ENCODE data around the gene FHIP2A. TPM values are rescaled to one million over a fixed set of nuclear protein-coding genes. Genes with fewer than 3 reads are reported as not detected.

Gene FHIP2A
- total and polyA plus RNA-seq, 2 of the 4 experiments (the other 2 are of a cell fraction) = 10.7 to 16.5 TPM

DNA sequence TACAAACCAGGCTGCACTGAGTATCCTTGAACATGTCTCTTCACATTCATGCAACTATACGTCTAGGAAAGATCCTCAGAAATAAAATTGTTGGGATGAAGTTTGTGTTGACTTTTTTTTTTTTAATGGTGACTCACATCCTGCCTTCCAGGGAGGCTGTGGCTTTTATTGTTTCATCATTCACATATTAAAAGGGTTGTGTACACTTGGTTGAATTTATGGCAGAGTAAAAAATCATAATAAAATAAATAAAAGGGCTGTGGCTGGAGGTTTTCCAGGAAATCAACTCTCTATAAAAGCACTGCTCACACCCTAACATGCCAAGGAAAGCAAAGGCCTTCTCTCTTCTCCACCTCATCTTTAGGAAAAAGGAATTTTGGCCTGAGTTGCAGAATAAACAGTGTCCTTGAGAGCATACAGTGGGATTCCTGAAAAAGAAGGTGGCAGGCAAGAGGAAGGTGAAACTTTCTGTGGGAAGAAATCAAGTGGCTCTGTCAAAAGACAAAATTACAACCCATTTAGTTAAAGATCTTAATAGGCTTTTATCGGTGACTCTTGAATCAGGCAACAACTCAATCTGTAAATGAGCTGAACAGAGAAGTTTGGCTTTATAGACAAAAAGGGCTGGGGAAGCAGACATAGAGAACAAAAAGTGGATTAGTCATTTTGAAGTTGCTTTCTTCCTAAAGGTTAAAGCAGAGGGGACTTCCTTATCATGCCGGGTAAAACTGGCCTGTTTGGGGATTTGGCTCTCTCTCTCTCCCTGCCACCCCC lies 41.6 kb upstream of the FHIP2A start:
- ATAC-seq (ENCODE audit: low read depth) = peak; percentile 83
- peak overlapping the region; percentile 48; the same call in 1 of the 2 replicates for H3K4me2 ChIP-seq (ENCODE audit: low read depth, low read length)
- H3K4me3 ChIP-seq (ENCODE audit: insufficient read depth, low read depth, low read length) = no peak overlapping the region
- H3K27ac ChIP-seq (ENCODE audit: insufficient read depth, low read length) = no peak overlapping the region
- 0 out of 2 replicates have a peak overlapping the region, but pooled peaks have one; percentile 54 for H3K23ac ChIP-seq (ENCODE audit: low read depth, low read length)
- H4K5ac ChIP-seq (ENCODE audit: low read depth, low read length) = 0 out of 2 replicates have a peak overlapping the region, but pooled peaks have one; percentile 11
- POLR2A ChIA-PET (ENCODE audit: unreplicated experiment) = no interaction called here
- peak overlapping the region; percentile 46 for H3K18ac ChIP-seq (ENCODE audit: low read depth, low read length)
- H3K36me3 ChIP-seq (ENCODE audit: control insufficient read depth, insufficient read depth, low read length) = no peaks in the 10 kb centered on the region
- no peak overlapping the region for H3K9ac ChIP-seq (ENCODE audit: low read depth, low read length)
- DNase-seq = peak; percentile 92
- no peak overlapping the region for H2AK9ac ChIP-seq (replicated peaks; ENCODE audit: low read depth, low read length, poor library complexity)
- peak overlapping the region; percentile 17; the same call in 1 of the 3 replicates for H2BK15ac ChIP-seq (ENCODE audit: low read depth, low read length)
- H4K8ac ChIP-seq (ENCODE audit: low read depth in 2 of 2, low read length in 2 of 2) = peak overlapping the region; percentile 1 to 2; a peak in 3 of 4 replicates
- H3K9me3 ChIP-seq (ENCODE audit: control insufficient read depth, insufficient read depth, low read length) = no peaks in the 10 kb centered on the region
- H3K56ac ChIP-seq (ENCODE audit: extremely low read depth, insufficient read depth, low read length) = no peak overlapping the region
- no peak overlapping the region for H2AK5ac ChIP-seq (ENCODE audit: low read depth, low read length)
- H2BK20ac ChIP-seq (ENCODE audit: low read depth, low read length) = peak overlapping the region; percentile 64
- 0 out of 2 replicates have a peak overlapping the region, but pooled peaks have one; percentile 44 for H4K91ac ChIP-seq (ENCODE audit: insufficient read depth, low read depth, low read length)
- H2BK5ac ChIP-seq (ENCODE audit: low read depth, low read length, poor library complexity, severe bottlenecking) = peak overlapping the region; percentile 12
- no TSS peak for BruUV-seq (replicated peaks)
- peak overlapping the region; percentile 10 for H3K4ac ChIP-seq (ENCODE audit: low read depth, low read length)
- intact Hi-C loops (cut with micrococcal nuclease) (loop anchor here (2.0 to 5.0 kb wide), 2 partner anchors 71 to 148 kb away; no protein-coding TSS in a partner anchor), in situ Hi-C loops (cut with MboI; ENCODE audit: low sequenced_read_pairs) (loop anchor here (5.0 kb wide), 3 partner anchors 68 to 308 kb away; no protein-coding TSS in a partner anchor), dilution Hi-C loops (cut with HindIII; ENCODE audit: low sequenced_read_pairs, unreplicated experiment) (no loop called here)
- peak overlapping the region; percentile 35 for H2BK120ac ChIP-seq (ENCODE audit: low read depth, low read length)
- H3K14ac ChIP-seq (replicated peaks; ENCODE audit: low read depth, low read length) = peak overlapping the region; percentile 49; the same call in 1 of the 2 replicates
- H2AFZ ChIP-seq (replicated peaks; ENCODE audit: low read length, poor library complexity) = no peak overlapping the region
- no peaks in the 10 kb centered on the region for H3K79me1 ChIP-seq (ENCODE audit: low read depth in 1 of 2, low read length in 2 of 2)
- no CpG with 5 or more reads among the region's 3 CpGs for WGBS, 2 experiments (ENCODE audit: extremely low coverage in 2 of 2, insufficient read length in 1 of 2)
- peaks cover 13% of the 10 kb centered on the region for H3K4me1 ChIP-seq (ENCODE audit: control insufficient read depth, insufficient read depth, low read length)
- TF ChIP-seq RAD21 (IDR thresholded peaks at IDR 0.05; ENCODE audit: low read length) (no peak), MXI1 (IDR thresholded peaks at IDR 0.05; ENCODE audit: borderline replicate concordance, low read depth, low read length) (no peak), FOS (IDR thresholded peaks at IDR 0.05; ENCODE audit: low read depth, low read length) (peak; percentile 89), CEBPB (IDR thresholded peaks at IDR 0.05; ENCODE audit: low read depth, low read length) (peak; percentile 66; the same call in 1 of the 2 replicates), USF2 (IDR thresholded peaks at IDR 0.05; ENCODE audit: low read depth, low read length) (no peak), BHLHE40 (IDR thresholded peaks at IDR 0.05; ENCODE audit: low read depth, low read length) (peak; percentile 5; the same call in 1 of the 2 replicates), RCOR1 (IDR thresholded peaks at IDR 0.05; ENCODE audit: insufficient replicate concordance, low read length) (peak; percentile 30)
- peaks cover 4% of the 10 kb centered on the region; the same call in 1 of the 2 replicates for H4K20me1 ChIP-seq (ENCODE audit: insufficient read depth, low read length)
- CTCF ChIA-PET = no interaction called here
- H3K27me3 ChIP-seq (ENCODE audit: control insufficient read depth, insufficient read depth, low read length) = no peaks in the 10 kb centered on the region
- no peaks in the 10 kb centered on the region; the same call in 1 of the 2 replicates for H3K9me1 ChIP-seq (ENCODE audit: insufficient read depth, low read length)

Measured in IMR-90 (cell line).